Skin epidermis (tissue), 12 donors: ENCODE data around the gene HLA-F.
A peak's percentile ranks its signal among the peaks of the same experiment; 100 is the strongest.

Source experiments
- H3K27ac ChIP-seq, 21 experiments: fragments of 200-600 bp; sonication (generic) in 11 of 21; one replicate each; pipeline ENCODE4 v1.5.0; 2020; ENCODE audit warnings: mild to moderate bottlenecking in 3 of 21, inconsistent platforms in 2 of 21, moderate library complexity in 2 of 21
- H3K4me3 ChIP-seq, 7 experiments: fragments of 200-600 bp; sonication (generic) in 2 of 7; one replicate each; pipeline ENCODE4 v1.5.0; 2020; ENCODE audit warnings: inconsistent platforms in 2 of 7, mild to moderate bottlenecking in 2 of 7, moderate library complexity in 1 of 7

The HLA-F gene

GRCh38 chr6:29757282-29757681 is 34.0 kb downstream of the HLA-F start:
- no peak overlapping the region for H3K4me3 ChIP-seq
- no peak overlapping the region for H3K27ac ChIP-seq

GRCh38 chr6:29757701-29758293 is 34.6 kb downstream of the HLA-F start:
- H3K4me3 ChIP-seq, result no peak overlapping the region
- H3K27ac ChIP-seq, result no peak overlapping the region

GRCh38 chr6:29758761-29759160 is 35.5 kb downstream of the HLA-F start:
- no peak overlapping the region for H3K27ac ChIP-seq
- no peak overlapping the region for H3K4me3 ChIP-seq

GRCh38 chr6:29759457-29759856 is 36.2 kb downstream of the HLA-F start:
- no peak overlapping the region for H3K4me3 ChIP-seq
- H3K27ac ChIP-seq, result no peak overlapping the region

GRCh38 chr6:29760328-29760727 is 37.1 kb downstream of the HLA-F start:
- Histone ChIP-seq H3K4me3 (no peak overlapping the region), H3K27ac (no peak overlapping the region)

GRCh38 chr6:29762051-29762450 is 38.8 kb downstream of the HLA-F start:
- Histone ChIP-seq H3K27ac (no peak overlapping the region), H3K4me3 (no peak overlapping the region)

- H3K27ac ChIP-seq, result peak overlapping the region in 2 of 21 experiments; percentile 42 to 54
- H3K4me3 ChIP-seq, result no peak overlapping the region
Observed at GRCh38 chr6:29762781-29763214, 39.6 kb downstream of the HLA-F start.

- Histone ChIP-seq H3K27ac (peak overlapping the region in 6 of 21 experiments; percentile 16 to 69 (median 52)), H3K4me3 (no peak overlapping the region)
Observed at GRCh38 chr6:29763491-29764289, 40.5 kb downstream of the HLA-F start.

GRCh38 chr6:29764422-29765196 is 41.4 kb downstream of the HLA-F start:
- H3K27ac ChIP-seq, result no peak overlapping the region
- H3K4me3 ChIP-seq, result no peak overlapping the region

GRCh38 chr6:29769336-29769735 is 46.1 kb downstream of the HLA-F start:
- H3K4me3 ChIP-seq, result no peak overlapping the region
- no peak overlapping the region for H3K27ac ChIP-seq

GRCh38 chr6:29770306-29770705 is 47.1 kb downstream of the HLA-F start:
- no peak overlapping the region for H3K27ac ChIP-seq
- H3K4me3 ChIP-seq, result no peak overlapping the region

GRCh38 chr6:29776684-29777083 is 53.5 kb downstream of the HLA-F start:
- Histone ChIP-seq H3K4me3 (no peak overlapping the region), H3K27ac (no peak overlapping the region)
